ENCODE data around the gene ELOB. TPM values are rescaled to one million over a fixed set of nuclear protein-coding genes. Genes with fewer than 3 reads are reported as not detected.

Gene ELOB
- total and polyA plus RNA-seq, 2 experiments from 2014 or later, result 255 to 642 TPM

DNA sequence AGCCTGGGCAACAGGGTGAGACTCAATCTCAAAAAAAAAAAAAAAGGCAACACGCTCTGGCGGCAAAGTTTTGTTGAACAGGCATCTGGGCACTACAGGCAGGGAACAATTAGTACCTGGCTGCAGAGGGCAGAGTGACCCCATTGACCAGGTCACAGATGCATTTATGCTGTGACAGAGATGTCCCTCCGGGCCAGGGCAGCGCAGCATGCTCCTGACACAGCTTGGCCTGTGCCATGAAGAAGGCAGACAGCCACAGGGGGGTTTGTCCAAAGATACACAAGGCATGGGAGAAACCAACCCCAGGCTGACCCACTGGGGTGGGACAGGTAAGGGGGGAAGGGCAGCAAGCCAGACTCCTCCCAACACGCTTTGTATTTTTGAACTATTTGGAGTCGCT, 32.4 kb downstream of the ELOB start:
- H2AFZ ChIP-seq, result no peak overlapping the region
- H3K36me3 ChIP-seq (replicated peaks; ENCODE audit: insufficient read depth, low read depth), result no peaks in the 10 kb centered on the region
- H3K4me2 ChIP-seq, result no peak overlapping the region
- no peak overlapping the region for H3K27ac ChIP-seq
- no peaks in the 10 kb centered on the region for H3K79me2 ChIP-seq
- no peak overlapping the region for H3K4me3 ChIP-seq
- DNase-seq (ENCODE audit: low spot score), result no peak
- no peaks in the 10 kb centered on the region for H3K9me3 ChIP-seq (ENCODE audit: low read depth)
- TF ChIP-seq EZH2 (IDR thresholded peaks at IDR 0.05; ENCODE audit: borderline replicate concordance) (no peak), EZH2phosphoT487 (IDR thresholded peaks at IDR 0.05; ENCODE audit: low read depth, severe bottlenecking, unreplicated experiment) (no peak)
- TF ChIP-seq, protein P1, sequence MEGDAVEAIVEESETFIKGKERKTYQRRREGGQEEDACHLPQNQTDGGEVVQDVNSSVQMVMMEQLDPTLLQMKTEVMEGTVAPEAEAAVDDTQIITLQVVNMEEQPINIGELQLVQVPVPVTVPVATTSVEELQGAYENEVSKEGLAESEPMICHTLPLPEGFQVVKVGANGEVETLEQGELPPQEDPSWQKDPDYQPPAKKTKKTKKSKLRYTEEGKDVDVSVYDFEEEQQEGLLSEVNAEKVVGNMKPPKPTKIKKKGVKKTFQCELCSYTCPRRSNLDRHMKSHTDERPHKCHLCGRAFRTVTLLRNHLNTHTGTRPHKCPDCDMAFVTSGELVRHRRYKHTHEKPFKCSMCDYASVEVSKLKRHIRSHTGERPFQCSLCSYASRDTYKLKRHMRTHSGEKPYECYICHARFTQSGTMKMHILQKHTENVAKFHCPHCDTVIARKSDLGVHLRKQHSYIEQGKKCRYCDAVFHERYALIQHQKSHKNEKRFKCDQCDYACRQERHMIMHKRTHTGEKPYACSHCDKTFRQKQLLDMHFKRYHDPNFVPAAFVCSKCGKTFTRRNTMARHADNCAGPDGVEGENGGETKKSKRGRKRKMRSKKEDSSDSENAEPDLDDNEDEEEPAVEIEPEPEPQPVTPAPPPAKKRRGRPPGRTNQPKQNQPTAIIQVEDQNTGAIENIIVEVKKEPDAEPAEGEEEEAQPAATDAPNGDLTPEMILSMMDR (IDR thresholded peaks at IDR 0.05; ENCODE audit: poor library complexity), result no peak
- no peaks in the 10 kb centered on the region for H4K20me1 ChIP-seq (ENCODE audit: insufficient read depth, poor library complexity, severe bottlenecking)
- no peaks in the 10 kb centered on the region for H3K9me2 ChIP-seq (replicated peaks; ENCODE audit: insufficient read depth)
- no peaks in the 10 kb centered on the region for H3K4me1 ChIP-seq (ENCODE audit: insufficient read depth)
- H3K27me3 ChIP-seq, result no peaks in the 10 kb centered on the region
- 91% methylated on average over 6 of the region's 6 CpGs for WGBS (ENCODE audit: low lambda C conversion rate, missing lambda C conversion rate)

- Histone ChIP-seq H3K27ac (no peak overlapping the region), H3K4me1 (ENCODE audit: insufficient read depth) (peaks cover 6% of the 10 kb centered on the region), H3K9me3 (ENCODE audit: low read depth) (no peaks in the 10 kb centered on the region), H3K79me2 (no peaks in the 10 kb centered on the region), H4K20me1 (ENCODE audit: insufficient read depth, poor library complexity, severe bottlenecking) (no peaks in the 10 kb centered on the region), H3K27me3 (no peaks in the 10 kb centered on the region), H3K9me2 (replicated peaks; ENCODE audit: insufficient read depth) (no peaks in the 10 kb centered on the region), H3K4me3 (no peak overlapping the region), H3K4me2 (no peak overlapping the region), H3K36me3 (replicated peaks; ENCODE audit: insufficient read depth, low read depth) (no peaks in the 10 kb centered on the region), H2AFZ (no peak overlapping the region)
- 94% methylated on average over 19 of the region's 19 CpGs for WGBS (ENCODE audit: low lambda C conversion rate, missing lambda C conversion rate)
- DNase-seq (ENCODE audit: low spot score), result no peak
- TF ChIP-seq EZH2 (IDR thresholded peaks at IDR 0.05; ENCODE audit: borderline replicate concordance) (no peak), EZH2phosphoT487 (IDR thresholded peaks at IDR 0.05; ENCODE audit: low read depth, severe bottlenecking, unreplicated experiment) (no peak)
- TF ChIP-seq, protein P1 (IDR thresholded peaks at IDR 0.05; ENCODE audit: poor library complexity), result no peak
These were observed 33.9 kb downstream of the ELOB start for GRCh38 chr16:2743007-2743810.

DNA sequence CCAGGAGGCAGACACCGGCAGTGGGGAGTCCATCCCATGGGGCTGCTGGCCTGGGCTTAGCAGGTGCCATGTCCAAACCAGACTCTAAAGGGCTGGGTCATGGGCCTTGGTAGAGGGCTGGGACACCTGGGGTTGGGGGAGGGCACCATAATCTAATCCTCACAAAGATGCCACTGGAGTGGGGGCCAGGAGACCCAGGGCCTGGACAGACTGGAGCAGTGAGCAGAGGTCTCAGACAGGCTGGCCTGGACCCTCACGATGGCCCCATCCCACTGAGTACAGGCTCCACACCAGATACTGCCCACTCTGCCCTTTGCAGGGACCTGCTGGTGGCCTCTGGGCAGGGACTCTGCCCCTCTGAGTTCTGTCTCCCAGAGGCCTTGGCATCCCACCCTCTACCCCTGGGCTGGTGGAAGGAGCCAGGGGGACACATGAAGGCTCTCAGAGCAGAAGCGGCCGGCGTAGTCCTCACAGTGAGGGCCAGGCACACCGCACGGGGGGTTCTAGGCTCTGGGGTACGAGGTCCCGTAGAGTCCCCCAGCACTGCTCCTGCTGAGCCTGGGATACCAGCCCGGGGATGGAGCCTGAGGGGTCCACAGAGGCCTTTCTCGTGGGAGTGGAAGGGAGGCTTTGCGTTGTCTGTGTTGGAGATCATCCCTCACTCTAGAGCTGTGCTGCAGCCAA, 34.6 kb downstream of the ELOB start:
- TF ChIP-seq, protein P1 (IDR thresholded peaks at IDR 0.05; ENCODE audit: poor library complexity), result no peak
- TF ChIP-seq EZH2phosphoT487 (IDR thresholded peaks at IDR 0.05; ENCODE audit: low read depth, severe bottlenecking, unreplicated experiment) (no peak), EZH2 (IDR thresholded peaks at IDR 0.05; ENCODE audit: borderline replicate concordance) (no peak)
- Histone ChIP-seq H3K36me3 (replicated peaks; ENCODE audit: insufficient read depth, low read depth) (no peaks in the 10 kb centered on the region), H3K4me2 (no peak overlapping the region), H3K79me2 (no peaks in the 10 kb centered on the region), H3K27ac (no peak overlapping the region), H3K4me1 (ENCODE audit: insufficient read depth) (peaks cover 6% of the 10 kb centered on the region), H3K27me3 (no peaks in the 10 kb centered on the region), H3K9me2 (replicated peaks; ENCODE audit: insufficient read depth) (no peaks in the 10 kb centered on the region), H3K9me3 (ENCODE audit: low read depth) (no peaks in the 10 kb centered on the region), H4K20me1 (ENCODE audit: insufficient read depth, poor library complexity, severe bottlenecking) (no peaks in the 10 kb centered on the region), H2AFZ (no peak overlapping the region), H3K4me3 (no peak overlapping the region)
- DNase-seq (ENCODE audit: low spot score), result no peak
- WGBS (ENCODE audit: low lambda C conversion rate, missing lambda C conversion rate), result 97% methylated on average over 12 of the region's 12 CpGs

All from hepatocyte (in vitro differentiated cells).